ENCODE results near the gene ATAD3B.

DNA sequence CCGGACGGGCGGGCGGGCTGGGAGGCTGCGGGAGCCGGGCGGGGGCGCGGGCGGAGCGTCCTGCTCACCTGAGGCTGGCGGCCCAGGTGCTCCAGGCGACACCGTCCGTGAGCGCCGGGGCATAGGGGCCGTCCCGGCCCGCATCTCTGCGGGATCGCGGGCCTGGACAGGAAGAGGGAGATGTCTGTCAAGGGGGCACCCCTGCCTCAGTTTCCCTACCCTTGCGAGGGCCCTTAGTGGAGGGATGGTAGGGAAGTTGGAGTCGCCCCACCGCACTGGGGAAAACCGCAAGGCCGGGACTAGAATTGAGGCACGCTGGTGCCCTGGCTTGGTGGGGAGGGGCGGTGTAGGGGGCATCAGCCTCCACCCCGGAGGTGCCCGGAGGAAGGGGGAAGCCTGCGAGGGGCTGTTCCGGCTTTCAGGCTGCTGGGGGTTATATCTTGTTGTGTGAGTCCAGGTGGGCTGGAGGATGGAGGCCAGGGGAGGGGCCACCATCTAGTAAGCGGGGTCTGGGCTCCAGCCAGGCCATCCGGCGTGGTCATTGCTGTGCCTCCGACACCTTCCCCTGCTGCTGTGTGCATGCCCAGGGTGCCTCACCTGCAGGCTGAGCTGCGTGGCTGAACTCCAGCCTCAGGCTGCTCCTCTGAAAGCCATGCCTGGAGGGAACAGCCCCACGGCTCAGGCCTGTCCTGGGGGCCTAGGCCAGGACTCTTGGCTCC is 35.5 kb upstream of the ATAD3B start:
- TF ChIP-seq, protein P1, sequence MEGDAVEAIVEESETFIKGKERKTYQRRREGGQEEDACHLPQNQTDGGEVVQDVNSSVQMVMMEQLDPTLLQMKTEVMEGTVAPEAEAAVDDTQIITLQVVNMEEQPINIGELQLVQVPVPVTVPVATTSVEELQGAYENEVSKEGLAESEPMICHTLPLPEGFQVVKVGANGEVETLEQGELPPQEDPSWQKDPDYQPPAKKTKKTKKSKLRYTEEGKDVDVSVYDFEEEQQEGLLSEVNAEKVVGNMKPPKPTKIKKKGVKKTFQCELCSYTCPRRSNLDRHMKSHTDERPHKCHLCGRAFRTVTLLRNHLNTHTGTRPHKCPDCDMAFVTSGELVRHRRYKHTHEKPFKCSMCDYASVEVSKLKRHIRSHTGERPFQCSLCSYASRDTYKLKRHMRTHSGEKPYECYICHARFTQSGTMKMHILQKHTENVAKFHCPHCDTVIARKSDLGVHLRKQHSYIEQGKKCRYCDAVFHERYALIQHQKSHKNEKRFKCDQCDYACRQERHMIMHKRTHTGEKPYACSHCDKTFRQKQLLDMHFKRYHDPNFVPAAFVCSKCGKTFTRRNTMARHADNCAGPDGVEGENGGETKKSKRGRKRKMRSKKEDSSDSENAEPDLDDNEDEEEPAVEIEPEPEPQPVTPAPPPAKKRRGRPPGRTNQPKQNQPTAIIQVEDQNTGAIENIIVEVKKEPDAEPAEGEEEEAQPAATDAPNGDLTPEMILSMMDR (IDR thresholded peaks at IDR 0.05; ENCODE audit: extremely low read depth in 1 of 2, insufficient read depth in 1 of 2, low read depth in 1 of 2, low read length in 2 of 2) = no peak
- TF ChIP-seq POLR2A (IDR thresholded peaks at IDR 0.05; ENCODE audit: low read depth, low read length) (no peak), JUN (IDR thresholded peaks at IDR 0.05; ENCODE audit: borderline replicate concordance, insufficient read depth, insufficient read length, low read depth) (no peak)
- TF ChIP-seq, protein P2, sequence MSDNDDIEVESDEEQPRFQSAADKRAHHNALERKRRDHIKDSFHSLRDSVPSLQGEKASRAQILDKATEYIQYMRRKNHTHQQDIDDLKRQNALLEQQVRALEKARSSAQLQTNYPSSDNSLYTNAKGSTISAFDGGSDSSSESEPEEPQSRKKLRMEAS (IDR thresholded peaks at IDR 0.05; ENCODE audit: insufficient read depth, insufficient read length) = no peak
